Prostate gland (tissue), 2 donors: ENCODE data around the gene RAPSN.

Source experiments
- CTCF ChIP-seq, 4 experiments: fragments of 200-600 bp in 2 of 4; fragments of 450-650 bp in 2 of 4; sonication (generic) in 2 of 4; IDR thresholded peaks; 1 replicate in 3 of 4; 2 replicates in 1 of 4; pipeline ENCODE4 v1.5.1; 2016 to 2019; ENCODE audit warnings: antibody characterized with exemption in 4 of 4, mild to moderate bottlenecking in 2 of 4, moderate library complexity in 2 of 4
- POLR2AphosphoS5 ChIP-seq: sonication (generic); formaldehyde crosslinking; IDR thresholded peaks from one replicate; pipeline ENCODE4 v1.6.1; 2017; ENCODE audit warnings: antibody characterized with exemption

DNA sequence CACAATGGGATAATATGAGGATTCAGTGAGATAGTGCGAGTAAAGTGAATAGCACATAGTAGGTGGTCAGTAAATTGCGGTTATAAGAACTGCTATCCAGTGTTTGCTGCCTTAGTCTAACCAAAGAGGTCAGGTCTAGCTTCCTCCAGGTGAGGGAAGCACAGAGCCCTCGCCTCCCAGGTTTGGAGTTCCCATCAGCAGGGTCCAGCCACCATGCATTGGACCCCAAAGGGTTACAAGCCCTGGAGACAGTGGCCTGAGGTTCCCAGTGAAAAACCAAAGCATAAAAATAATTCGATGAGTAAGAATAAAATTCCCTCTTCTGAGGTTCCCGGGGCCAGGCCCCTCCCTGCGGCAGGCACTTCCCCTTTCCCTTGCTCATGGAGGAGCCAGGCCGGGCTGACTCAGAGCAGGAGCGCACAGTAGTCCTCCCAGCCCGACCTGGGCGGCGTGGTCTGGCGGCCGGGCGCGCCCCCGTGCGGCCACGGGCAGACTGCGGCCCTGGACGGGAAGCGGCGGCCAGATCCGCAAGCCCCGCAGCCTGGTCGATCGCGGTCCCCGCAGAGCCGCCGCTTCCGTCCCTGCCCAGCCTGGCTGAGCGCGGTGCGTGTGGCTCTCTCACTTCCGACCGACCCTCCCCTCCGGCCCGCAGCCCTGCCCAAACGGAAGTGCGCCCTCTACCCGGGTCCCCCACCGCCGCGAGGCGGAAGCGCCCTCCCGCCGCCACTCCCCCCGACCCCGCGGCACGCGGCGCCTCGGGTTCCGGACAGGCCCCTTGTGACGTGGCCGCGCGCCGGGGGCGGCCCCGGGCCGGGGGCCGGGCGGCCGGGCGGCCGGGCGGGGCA lies 41.0 kb downstream of the RAPSN start, which contains the start of gene SLC39A13:
- TF ChIP-seq CTCF (IDR thresholded peaks at IDR 0.05), result peak; percentile 74 to 97 (median 88)
- peak; percentile 73 for TF ChIP-seq POLR2AphosphoS5
